ENCODE measurements around the gene SPTA1.

- TF ChIP-seq CTCF (IDR thresholded peaks at IDR 0.05) (no peak), POLR2A (IDR thresholded peaks at IDR 0.05) (no peak)
Measured at GRCh38 chr1:158675563-158676323, 10.8 kb downstream of the SPTA1 start.

All from uterus (tissue), 2 donors.